ENCODE results near the gene CABLES2.
A peak's percentile ranks its signal among the peaks of the same experiment; 100 is the strongest.
"Not testable (repeated sequence)": the region's sequence is repeated elsewhere in the genome, so short reads cannot be mapped to it uniquely, and the experiment has no call there.

Gene CABLES2

GRCh38 chr20:62387933-62388635 is 19.0 kb downstream of the CABLES2 start:
- no peak for DNase-seq

DNA sequence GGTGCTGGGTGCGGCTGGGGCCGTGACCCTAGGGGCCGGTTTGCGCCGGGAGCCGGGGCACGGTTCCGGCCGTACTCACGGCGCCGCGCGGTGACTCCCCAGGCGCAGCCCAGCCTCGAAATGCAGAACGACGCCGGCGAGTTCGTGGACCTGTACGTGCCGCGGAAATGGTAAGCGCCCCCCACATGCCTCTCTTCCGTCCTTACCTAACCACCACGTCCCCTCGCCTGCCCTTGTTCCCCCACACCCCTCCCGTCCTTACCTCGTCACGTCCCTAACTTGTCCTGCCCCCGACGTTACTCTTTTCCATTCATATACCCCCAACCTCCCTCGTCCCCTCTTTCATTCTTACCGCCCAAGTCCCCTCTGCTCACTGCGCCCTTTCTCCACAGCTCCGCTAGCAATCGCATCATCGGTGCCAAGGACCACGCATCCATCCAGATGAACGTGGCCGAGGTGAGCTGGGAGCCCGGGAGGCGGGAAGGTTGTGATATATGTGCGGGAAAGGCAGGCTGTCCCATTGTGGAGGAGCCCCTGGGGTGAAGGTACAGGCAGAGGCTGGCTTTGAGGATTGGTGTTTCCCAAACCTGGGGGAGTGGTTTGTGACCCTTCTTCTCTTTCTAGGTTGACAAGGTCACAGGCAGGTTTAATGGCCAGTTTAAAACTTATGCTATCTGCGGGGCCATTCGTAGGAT is 19.7 kb downstream of the CABLES2 start:
- DNase-seq = no peak

- DNase-seq = peak; percentile 84 to 97
Measured at GRCh38 chr20:62386383-62387218, 20.5 kb downstream of the CABLES2 start, which contains the start of gene RPS21. Gene RPS21, plus strand, starts transcription at chr20:62387103. Its CDS starts 236 bp downstream, at chr20:62387339.

- DNase-seq = peak; percentile 50 to 94
Measured at GRCh38 chr20:62382306-62383198, 24.5 kb downstream of the CABLES2 start.

DNA sequence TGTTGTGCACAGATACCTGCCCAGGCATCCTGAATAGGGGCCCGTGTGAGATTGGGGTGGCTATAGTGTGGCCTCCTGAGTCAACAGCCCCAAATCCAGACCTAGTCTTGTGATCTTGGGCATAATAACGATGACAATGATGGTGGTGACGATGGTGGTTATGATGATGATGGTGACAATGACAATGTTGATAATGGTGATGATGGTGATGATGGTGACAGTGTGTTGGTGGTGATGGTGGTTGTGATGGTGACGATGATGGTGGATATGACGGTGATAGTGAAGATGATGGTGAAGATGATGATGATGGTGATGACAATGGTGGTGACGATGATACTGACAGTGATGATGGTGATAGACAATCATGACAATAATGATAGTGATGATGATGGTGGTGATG is 25.2 kb downstream of the CABLES2 start:
- no peak for DNase-seq

DNA sequence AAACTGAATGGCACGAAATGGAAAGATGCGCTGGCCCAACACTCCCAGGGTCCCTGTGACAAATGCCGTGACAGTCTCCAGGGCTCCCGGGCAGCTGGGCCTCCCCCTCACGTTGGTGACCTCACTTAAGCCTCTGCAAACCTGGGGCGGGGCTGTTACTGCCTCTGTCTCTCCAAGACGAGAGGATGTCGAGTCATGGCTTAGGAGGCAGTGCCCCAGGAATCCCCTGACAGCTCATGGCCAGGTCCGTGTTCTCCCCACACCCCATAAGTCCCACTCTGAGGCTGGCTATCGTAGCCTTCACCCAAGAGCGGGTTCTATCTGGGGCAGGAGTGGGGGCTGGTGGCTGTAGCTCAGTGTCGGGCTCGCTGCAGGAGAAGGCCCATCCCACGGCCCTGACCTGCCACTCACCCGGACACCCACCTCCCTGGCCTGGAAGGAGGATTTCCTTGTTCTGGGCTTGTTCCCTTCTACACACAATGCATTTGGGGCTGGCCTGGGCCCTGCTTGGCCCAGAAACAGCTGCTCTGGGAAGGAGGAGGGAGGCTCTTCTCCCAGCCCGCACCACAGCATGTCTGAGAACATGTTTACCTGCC is 25.8 kb downstream of the CABLES2 start:
- DNase-seq = no peak

DNA sequence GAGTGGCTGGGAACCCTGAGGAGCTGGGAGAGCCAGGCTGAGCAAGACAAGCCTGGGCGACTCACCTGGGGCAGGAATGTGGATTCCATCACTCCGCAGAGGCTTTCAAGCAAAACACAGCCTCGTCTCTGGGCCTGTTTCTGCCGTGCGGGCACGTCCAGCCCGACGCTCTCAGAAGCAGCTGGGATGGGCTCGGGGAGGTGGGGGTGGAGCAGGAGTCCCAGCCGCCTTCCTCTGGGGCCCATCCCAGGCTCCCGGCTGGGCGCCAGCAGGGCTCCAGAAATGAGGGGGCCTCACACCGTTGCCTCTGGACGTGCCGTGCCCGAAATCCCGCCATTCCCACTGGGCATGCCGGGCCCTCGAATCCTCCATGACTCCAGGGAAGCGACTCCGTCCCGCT is 28.9 kb downstream of the CABLES2 start:
- no peak for DNase-seq

DNA sequence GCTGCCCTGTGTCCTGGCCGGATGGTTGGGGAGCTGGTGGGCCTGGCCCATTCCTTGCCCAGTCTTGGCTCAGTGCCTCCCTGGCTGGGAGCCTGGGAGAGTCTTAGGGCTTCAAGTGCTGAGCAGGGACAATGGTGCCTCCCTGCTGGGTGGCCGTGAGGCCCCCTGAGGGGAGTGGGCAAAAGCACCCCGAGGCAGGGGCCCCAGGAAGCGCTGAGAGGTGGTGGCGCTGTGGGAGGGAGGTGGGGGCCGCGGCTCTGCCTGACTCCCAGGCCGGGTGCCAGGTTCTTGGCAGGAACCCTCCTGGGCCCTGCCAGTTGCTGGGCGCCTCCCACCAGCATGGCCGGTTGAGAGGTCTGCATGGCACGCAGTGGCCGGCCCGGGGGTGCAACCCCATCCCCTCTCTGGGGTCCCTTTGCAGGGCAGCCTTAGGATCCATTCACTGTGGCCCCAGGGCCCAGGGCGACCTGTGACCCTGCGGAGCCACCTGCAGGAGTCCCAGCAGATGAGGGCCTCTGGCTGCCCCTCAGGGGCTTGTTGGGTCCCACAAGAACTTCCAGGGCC is 29.4 kb downstream of the CABLES2 start:
- DNase-seq = no peak

GRCh38 chr20:62377064-62377461 is 30.0 kb downstream of the CABLES2 start:
- DNase-seq = no peak

DNA sequence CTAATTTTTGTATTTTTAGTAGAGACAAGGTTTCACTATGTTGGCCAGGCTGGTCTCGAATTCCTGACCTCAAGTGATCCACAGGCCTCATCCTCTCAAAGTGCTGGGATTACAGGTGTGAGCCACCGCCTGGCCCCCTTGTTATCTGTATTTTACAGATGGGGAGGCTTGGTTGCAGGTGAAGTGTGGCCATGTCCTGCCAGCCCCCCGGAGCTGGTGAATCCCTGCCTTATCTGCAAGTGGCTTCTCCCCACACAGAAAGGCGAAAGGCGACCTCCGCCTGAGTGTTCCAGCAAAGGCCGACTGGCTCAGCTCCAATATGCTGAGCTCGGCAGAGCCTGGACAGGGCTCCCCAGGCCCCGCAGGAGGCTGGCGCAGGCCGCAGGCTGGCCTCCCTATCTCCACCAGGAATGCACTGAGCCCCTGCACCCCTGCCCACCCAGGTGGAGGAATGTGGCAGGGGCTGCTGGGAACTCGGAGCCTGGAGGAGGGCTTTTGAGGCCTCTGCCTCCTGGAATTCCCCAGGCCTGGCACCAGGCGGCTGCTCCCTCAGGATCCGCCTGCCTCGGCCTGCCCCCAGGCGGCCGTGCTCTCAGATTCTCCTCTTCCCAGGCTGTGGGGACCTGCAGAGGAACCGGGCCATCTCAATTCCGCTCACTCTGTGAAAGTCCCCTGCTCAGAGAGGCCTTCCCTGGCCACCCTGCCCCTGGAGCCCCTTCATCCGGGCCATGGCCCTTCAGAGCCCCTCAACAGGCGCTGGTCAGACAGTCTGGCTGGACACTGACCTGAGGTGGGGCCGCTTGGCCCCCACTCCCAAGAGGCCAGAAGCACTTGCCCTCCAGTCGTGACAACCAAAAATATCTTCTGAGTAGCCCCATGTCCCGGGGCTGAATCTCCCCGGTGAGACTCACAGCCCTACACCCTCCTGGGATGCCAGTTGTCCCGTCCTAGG is 30.7 kb downstream of the CABLES2 start:
- peak in 1 of 2 experiments; percentile 41 for DNase-seq

GRCh38 chr20:62374331-62375152 is 32.5 kb downstream of the CABLES2 start:
- no peak for DNase-seq

DNA sequence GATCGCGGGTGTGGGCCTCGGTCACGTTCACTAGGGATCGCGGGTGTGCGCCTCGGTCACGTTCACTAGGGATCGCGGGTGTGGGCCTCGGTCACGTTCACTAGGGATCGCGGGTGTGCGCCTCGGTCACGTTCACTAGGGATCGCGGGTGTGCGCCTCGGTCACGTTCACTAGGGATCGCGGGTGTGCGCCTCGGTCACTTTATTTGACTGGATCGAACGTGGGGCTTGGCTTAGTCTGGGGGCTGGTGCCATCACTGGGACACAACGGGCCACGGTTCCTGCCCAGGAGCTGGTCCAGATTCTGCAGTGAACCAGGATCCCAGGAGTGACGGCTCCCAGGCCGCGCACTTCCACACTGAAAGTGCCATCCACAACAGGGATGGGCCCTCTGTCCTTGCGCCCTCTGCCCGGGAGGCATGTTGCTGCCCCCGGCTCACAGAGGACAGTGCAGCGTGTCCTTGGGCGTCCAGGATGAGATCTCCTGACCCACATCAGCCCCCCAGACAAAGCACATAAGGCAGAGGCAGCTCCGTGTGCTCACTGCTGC is 33.4 kb downstream of the CABLES2 start:
- not testable (repeated sequence) for DNase-seq

DNA sequence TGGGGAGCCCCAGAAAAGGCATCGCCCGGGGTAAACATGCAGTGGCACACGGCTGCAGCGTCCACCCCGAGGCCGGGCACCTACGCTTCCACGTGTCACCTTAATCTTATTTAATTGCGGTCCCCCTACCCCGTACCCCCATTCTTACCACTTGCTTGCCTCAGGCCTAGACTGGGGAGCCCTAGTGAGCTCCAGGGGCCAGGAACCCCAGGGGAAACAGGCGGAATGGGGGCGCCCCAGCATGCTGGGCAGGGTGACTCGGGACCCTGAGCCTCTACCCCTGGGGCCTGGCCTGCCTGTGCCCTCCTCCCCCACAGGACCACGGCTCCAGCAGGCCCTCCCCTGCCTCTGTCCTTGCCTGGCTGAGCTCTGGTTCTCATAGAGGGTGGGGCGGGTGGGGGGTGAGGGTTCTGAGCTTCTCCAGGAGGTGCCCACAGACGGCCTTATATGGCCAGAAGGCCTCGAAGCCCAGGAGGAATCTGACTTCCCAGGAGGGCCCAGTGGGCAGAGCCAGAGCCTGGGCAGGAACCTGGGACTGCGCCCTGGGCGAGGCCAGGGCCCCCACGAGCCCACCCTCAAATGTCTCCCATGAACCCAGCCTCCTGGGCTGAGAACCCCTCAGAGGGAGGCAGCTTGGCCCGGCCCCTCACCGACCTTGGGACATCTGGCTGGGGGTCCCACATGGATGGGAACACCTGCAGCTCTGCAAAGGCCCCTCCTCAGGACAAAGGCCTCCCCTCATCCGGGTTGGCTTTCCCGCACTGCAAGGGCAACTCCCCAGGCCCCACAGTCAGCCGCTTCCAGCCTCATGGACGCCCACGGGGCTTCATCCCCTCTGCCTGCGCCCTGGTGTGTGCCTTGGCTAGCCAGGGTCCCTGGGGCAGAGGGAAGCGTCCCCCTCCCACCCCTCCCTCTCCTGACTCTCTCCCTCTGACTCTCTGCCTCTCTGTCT is 34.8 kb downstream of the CABLES2 start:
- no peak for DNase-seq

DNA sequence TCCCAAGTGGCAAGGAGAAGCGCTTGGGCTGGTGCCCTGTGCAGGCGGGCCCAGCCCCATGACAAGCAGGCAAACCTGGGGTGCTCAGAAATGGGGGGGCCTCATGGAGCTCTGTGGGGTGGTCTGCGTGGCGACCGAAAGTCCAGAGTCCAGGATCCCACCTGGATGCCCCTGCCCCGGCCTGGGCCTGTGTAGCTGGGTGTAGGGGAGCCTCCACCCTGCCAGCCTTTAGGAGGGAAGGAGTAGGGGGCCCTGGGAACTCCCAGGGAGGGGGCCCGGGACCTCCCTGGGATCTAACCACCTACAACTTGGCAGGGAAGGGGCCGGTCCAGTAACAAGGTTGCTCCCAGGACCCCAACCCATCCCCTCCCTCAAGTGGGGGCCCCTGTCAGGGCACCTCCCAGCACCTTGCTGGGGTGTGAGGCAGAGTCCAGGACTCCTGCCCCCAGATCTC is 35.5 kb downstream of the CABLES2 start:
- DNase-seq = no peak

- DNase-seq = no peak
Measured at GRCh38 chr20:62370807-62371587, 36.1 kb downstream of the CABLES2 start.

GRCh38 chr20:62370115-62370806 is 36.8 kb downstream of the CABLES2 start:
- DNase-seq = no peak

DNA sequence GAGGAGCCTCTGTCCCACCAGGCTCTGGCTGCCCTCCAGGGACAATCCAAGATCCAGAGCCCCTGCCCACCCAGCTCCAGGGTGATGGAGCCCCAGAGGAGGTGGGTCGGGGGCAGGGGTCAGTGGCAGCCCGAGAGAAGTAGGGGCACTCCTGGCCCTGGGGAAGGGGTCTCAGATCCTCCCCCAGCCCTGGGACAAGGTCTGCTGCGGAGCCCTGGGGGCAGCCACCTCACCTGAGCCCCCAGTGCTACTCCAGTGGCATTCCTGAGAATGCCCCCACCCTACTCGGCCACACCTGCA is 37.3 kb downstream of the CABLES2 start:
- no peak for DNase-seq

Measured in NCI-H526 (cell line).